Vagina (tissue), 2 donors: ENCODE results near the gene NCAPG2.

ENCODE experiments used
- CTCF ChIP-seq, 3 experiments: fragments of 450-650 bp in 2 of 3; fragments of 200-600 bp in 1 of 3; sonication (generic) in 1 of 3; IDR thresholded peaks; one replicate each; pipeline ENCODE4 v1.5.1; 2017 to 2019; ENCODE audit warnings: antibody characterized with exemption in 3 of 3, mild to moderate bottlenecking in 2 of 3, moderate library complexity in 2 of 3
- POLR2A ChIP-seq, 2 donors: fragments of 450-650 bp; IDR thresholded peaks; one replicate each; pipeline ENCODE4 v1.6.1; 2017; ENCODE audit warnings: antibody characterized with exemption in 2 of 2, mild to moderate bottlenecking in 2 of 2, moderate library complexity in 2 of 2
- POLR2AphosphoS5 ChIP-seq, 2 donors: sonication (generic); formaldehyde crosslinking; IDR thresholded peaks; one replicate each; pipeline ENCODE4 v1.9.0; 2017; ENCODE audit warnings: antibody characterized with exemption in 2 of 2, mild to moderate bottlenecking in 2 of 2, low read depth in 1 of 2; ENCODE audit not compliant: insufficient read depth in 1 of 2

GRCh38 chr7:158590181-158590530 lies 114.4 kb downstream of the NCAPG2 start:
- TF ChIP-seq CTCF (IDR thresholded peaks at IDR 0.05) (no peak), POLR2AphosphoS5 (IDR thresholded peaks at IDR 0.05; ENCODE audit: insufficient read depth in 1 of 2, low read depth in 1 of 2) (no peak), POLR2A (IDR thresholded peaks at IDR 0.05) (no peak)
